ENCODE measurements around the gene SENP2.
A peak's percentile ranks its signal among the peaks of the same experiment; 100 is the strongest.
"Not testable (repeated sequence)": the region's sequence is repeated elsewhere in the genome, so short reads cannot be mapped to it uniquely, and the experiment has no call there.

SENP2 gene

GRCh38 chr3:185647880-185648210 is 61.8 kb downstream of the SENP2 start:
- DNase-seq (ENCODE audit: low read depth): no peak

- DNase-seq (ENCODE audit: low read depth): no peak
Measured at GRCh38 chr3:185648396-185648795, 62.3 kb downstream of the SENP2 start.

- no peak for DNase-seq (ENCODE audit: low read depth)
Measured at GRCh38 chr3:185649414-185649813, 63.3 kb downstream of the SENP2 start.

GRCh38 chr3:185651971-185652370 is 65.9 kb downstream of the SENP2 start:
- DNase-seq (ENCODE audit: low read depth): no peak

- no peak for DNase-seq (ENCODE audit: low read depth)
Measured at GRCh38 chr3:185653949-185654757, 68.1 kb downstream of the SENP2 start.

GRCh38 chr3:185654758-185655145 is 68.7 kb downstream of the SENP2 start:
- DNase-seq (ENCODE audit: low read depth): no peak

- DNase-seq (ENCODE audit: low read depth): no peak
Measured at GRCh38 chr3:185655426-185656320, 69.6 kb downstream of the SENP2 start.

- DNase-seq (ENCODE audit: low read depth): no peak
Measured at GRCh38 chr3:185656321-185656840, 70.3 kb downstream of the SENP2 start.

- no peak for DNase-seq (ENCODE audit: low read depth)
Measured at GRCh38 chr3:185657211-185657610, 71.1 kb downstream of the SENP2 start.

- no peak for DNase-seq (ENCODE audit: low read depth)
Measured at GRCh38 chr3:185657691-185658503, 71.8 kb downstream of the SENP2 start.

- no peak for DNase-seq (ENCODE audit: low read depth)
Measured at GRCh38 chr3:185658504-185658912, 72.4 kb downstream of the SENP2 start.

- no peak for DNase-seq (ENCODE audit: low read depth)
Measured at GRCh38 chr3:185658943-185659342, 72.8 kb downstream of the SENP2 start.

- DNase-seq (ENCODE audit: low read depth): peak; percentile 30
Measured at GRCh38 chr3:185659942-185660921, 74.1 kb downstream of the SENP2 start.

- not testable (repeated sequence) for DNase-seq (ENCODE audit: low read depth)
Measured at GRCh38 chr3:185661296-185661695, 75.2 kb downstream of the SENP2 start.

GRCh38 chr3:185661772-185662171 is 75.7 kb downstream of the SENP2 start:
- no peak for DNase-seq (ENCODE audit: low read depth)

GRCh38 chr3:185663929-185664328 is 77.8 kb downstream of the SENP2 start:
- DNase-seq (ENCODE audit: low read depth): no peak

GRCh38 chr3:185667574-185667973 is 81.5 kb downstream of the SENP2 start:
- no peak for DNase-seq (ENCODE audit: low read depth)

- no peak for DNase-seq (ENCODE audit: low read depth)
Measured at GRCh38 chr3:185677146-185677829, 91.2 kb downstream of the SENP2 start.

- DNase-seq (ENCODE audit: low read depth): no peak
Measured at GRCh38 chr3:185678027-185678426, 91.9 kb downstream of the SENP2 start.

- DNase-seq (ENCODE audit: low read depth): no peak
Measured at GRCh38 chr3:185680231-185680630, 94.1 kb downstream of the SENP2 start.
